HEK293T (cell line): ENCODE measurements around the gene DLD.

ENCODE experiments used
- ARNT ChIP-seq: fragments of 450-650 bp; IDR thresholded peaks from 2 replicates; pipeline ENCODE4 v1.6.1; 2017; ENCODE audit warnings: mild to moderate bottlenecking
- CTBP1 ChIP-seq: fragments of 450-650 bp; IDR thresholded peaks from 2 replicates; pipeline ENCODE4 v1.6.1; 2016; ENCODE audit warnings: borderline replicate concordance
- FOXA1 ChIP-seq: fragments of 450-650 bp; IDR thresholded peaks from 2 replicates; pipeline ENCODE4 v1.6.1; 2016; ENCODE audit warnings: mild to moderate bottlenecking
- FOXK2 ChIP-seq: fragments of 450-650 bp; IDR thresholded peaks from 2 replicates; pipeline ENCODE4 v1.6.1; 2016; ENCODE audit warnings: mild to moderate bottlenecking
- FOXM1 ChIP-seq: fragments of 450-650 bp; IDR thresholded peaks from 2 replicates; pipeline ENCODE4 v1.6.1; 2017; ENCODE audit warnings: mild to moderate bottlenecking, borderline replicate concordance
- LEF1 ChIP-seq: fragments of 450-650 bp; IDR thresholded peaks from 2 replicates; pipeline ENCODE4 v1.6.1; 2017; ENCODE audit warnings: mild to moderate bottlenecking, borderline replicate concordance
- SP1 ChIP-seq: fragments of 450-650 bp; IDR thresholded peaks from 2 replicates; pipeline ENCODE4 v1.6.1; 2017
- SUZ12 ChIP-seq: fragments of 450-650 bp; IDR thresholded peaks from 2 replicates; pipeline ENCODE4 v1.6.1; 2016; ENCODE audit warnings: mild to moderate bottlenecking
- TF ChIP-seq, protein P1 (sequence below): fragments of 450-650 bp; IDR thresholded peaks from 2 replicates; pipeline ENCODE4 v1.6.1; 2016

DNA sequence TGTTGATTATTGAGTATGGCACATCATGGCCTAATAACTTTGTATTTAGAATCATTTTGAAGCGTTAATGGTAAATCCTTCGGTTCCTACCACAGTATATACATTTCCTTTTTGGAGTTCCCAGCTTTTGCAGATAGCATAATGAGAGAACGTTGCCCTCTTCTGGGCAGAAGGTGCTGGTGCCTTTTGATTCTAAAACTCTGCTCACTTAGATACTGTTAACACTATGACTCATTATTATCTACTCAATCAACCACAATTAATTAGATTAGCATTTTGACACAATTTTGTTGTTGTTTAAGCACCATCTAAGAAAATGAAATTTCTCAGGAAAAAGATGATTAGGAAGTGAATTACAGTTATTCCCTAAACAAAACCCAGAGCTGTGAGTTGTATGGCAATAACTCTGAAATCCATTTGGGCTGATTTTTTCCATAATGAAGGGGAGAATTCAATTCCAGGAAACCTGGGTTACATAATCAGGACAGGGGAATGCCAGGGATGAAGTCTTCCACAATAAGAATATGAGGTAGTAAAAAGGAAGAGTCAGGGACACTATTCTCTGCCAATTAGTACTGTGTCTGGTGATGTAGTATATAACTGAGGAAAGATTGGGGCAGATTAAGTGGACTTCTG, 11.5 kb upstream of the DLD start:
- TF ChIP-seq SP1 (no peak), FOXM1 (no peak), FOXK2 (no peak), LEF1 (no peak), ARNT (no peak), SUZ12 (no peak), CTBP1 (no peak), FOXA1 (no peak)
- TF ChIP-seq, protein P1, sequence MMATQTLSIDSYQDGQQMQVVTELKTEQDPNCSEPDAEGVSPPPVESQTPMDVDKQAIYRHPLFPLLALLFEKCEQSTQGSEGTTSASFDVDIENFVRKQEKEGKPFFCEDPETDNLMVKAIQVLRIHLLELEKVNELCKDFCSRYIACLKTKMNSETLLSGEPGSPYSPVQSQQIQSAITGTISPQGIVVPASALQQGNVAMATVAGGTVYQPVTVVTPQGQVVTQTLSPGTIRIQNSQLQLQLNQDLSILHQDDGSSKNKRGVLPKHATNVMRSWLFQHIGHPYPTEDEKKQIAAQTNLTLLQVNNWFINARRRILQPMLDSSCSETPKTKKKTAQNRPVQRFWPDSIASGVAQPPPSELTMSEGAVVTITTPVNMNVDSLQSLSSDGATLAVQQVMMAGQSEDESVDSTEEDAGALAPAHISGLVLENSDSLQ, result no peak
